Activated T-cell treated with anti-CD3 and anti-CD28 coated beads for 4 hours (primary cell): Measurements from ENCODE around the gene PPM1F.
"Not testable (repeated sequence)": the region's sequence is repeated elsewhere in the genome, so short reads cannot be mapped to it uniquely, and the experiment has no call there.

Source experiments
- DNase-seq: peaks from one replicate; pipeline ENCODE4 v3.0.0-alpha.2; 2020

Gene PPM1F

DNA sequence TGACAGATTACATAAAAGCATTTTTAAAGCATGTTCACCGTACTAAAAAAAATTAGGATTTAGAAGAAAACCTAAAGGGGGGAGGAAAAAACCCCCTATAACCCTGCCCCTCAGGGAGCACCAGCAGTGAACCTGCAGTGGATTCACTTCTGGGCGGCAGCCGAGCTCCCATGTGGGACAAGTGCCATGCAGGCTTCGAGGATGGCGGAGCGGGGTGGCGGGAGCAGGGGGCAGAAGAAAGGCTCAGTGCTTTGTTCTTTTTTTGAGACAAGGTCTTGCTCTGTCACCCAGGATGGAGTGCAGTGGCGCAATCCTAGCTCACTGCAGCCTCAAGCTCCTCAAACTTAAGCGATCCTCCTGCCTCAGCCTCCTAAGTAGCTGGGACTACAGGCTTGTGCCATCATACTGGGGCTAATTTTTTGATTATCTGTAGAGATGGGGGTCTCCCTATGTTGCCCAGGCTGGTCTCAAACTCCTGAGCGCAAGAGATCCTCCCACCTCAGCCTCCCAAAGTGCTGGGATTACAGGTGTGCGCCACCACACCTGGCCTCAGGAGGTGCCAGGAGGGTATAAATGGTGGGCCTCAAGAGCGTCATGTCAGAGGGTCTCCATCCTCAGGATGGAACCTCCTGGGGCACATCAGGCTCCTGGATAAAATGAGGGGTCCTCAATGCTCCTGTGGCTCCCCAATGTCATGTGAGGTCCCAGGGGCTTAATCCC lies 34.0 kb downstream of the PPM1F start:
- DNase-seq, result no peak

- no peak for DNase-seq
Measured at GRCh38 chr22:21917959-21918261, 34.7 kb downstream of the PPM1F start.

DNA sequence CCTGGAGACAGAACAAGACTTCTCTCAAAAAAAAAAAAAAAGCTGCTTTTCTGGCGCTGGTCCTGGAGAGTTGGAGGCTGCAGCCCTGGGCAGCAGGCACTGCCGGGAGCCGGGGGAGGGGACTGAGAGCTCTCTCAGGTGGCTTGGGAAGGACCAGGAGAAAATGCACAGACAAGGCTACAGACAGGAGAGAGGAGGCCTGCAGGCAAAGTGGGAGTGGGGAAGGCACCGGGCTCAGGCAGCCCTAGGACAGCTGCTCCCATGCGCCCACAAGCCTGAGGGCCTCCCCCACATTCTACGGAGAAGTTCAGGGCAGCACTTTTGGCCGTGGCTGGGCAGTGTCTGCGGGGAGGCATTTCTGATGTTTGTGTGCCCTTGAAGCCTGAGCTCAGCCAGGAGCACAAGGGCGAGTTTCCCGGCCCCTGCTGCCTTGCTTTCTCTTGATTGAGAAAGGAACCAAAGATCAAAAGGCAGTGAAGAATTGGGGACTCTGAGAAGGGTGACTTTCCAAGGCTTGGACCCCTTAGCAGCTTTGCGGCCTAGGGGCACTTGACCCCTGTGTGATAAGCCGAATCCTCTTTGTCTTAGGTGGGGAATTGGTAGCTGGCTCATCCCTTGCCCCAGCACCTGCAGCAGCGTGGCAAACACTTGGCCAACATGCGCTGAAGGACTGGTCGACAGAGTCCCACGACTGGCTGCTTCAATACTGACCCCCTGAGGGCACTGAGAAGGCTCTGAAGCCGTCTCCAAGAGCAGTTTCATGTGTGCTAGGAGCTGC lies 35.3 kb downstream of the PPM1F start:
- no peak for DNase-seq

- DNase-seq, result no peak
Measured at GRCh38 chr22:21916309-21916918, 36.2 kb downstream of the PPM1F start.

GRCh38 chr22:21915624-21916308 lies 36.9 kb downstream of the PPM1F start:
- no peak for DNase-seq

GRCh38 chr22:21914033-21914642 lies 38.5 kb downstream of the PPM1F start:
- DNase-seq, result not testable (repeated sequence)

- DNase-seq, result not testable (repeated sequence)
Measured at GRCh38 chr22:21910367-21910766, 42.3 kb downstream of the PPM1F start.

DNA sequence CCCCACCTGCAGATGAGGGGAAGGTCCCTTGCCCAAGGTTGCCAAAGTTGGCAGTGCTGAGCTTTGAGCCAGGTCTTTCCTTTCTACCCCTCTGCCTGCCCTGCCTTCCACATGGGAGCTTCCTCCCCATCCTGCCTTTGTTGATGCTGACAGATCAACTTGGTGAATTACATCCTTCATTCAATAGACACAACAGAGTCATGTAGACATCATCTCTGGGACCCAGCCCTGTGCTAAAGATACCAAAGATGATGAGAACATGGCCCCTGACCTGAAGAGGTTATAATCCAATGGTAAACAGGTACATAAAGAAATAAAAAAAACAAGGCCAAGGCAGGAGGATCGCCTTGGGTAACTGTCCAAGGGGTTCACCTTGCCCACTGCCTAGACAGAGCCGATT lies 42.8 kb downstream of the PPM1F start:
- DNase-seq, result no peak

GRCh38 chr22:21907638-21908522 lies 44.8 kb downstream of the PPM1F start:
- no peak for DNase-seq

- not testable (repeated sequence) for DNase-seq
Measured at GRCh38 chr22:21905234-21905633, 47.4 kb downstream of the PPM1F start.

GRCh38 chr22:21904250-21904789 lies 48.3 kb downstream of the PPM1F start:
- no peak for DNase-seq

- DNase-seq, result no peak
Measured at GRCh38 chr22:21903283-21903682, 49.4 kb downstream of the PPM1F start.

DNA sequence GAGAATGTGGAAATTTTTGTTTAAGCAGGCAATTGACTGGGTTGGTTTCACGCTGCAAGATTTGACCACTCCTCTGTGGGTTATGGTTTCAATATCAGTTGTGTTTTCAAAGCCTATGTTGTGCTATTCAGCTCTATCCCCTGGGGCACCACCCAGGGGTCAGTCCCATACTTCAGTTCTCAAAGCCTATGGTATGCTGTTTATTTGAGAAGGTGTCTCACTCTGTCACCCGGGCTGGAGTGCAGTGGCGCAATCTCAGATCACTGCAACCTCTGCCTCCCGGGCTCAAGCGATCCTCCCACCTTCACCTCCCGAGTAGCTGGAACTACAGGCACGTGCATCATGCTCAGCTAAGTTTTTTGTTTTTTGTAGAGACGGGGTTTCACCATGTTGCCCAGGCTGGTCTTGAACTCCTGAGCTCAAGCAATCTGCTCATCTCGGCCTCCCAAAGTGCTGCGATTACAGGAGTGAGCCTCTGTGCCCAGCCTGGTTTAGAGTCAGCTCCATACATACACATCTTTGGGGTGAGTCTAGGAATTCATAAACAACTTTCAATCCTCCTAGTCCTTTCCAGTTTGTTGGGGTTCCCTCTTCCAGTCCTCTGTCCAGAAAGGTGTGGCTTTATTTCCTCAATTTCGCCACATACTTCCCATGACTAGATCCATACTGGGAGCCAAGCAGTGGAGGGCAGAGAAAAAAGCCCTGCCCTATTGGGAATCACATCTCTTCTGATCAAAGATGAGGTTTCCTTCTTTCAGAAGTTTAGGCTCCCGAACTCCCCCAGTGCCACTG lies 50.2 kb downstream of the PPM1F start:
- no peak for DNase-seq

DNA sequence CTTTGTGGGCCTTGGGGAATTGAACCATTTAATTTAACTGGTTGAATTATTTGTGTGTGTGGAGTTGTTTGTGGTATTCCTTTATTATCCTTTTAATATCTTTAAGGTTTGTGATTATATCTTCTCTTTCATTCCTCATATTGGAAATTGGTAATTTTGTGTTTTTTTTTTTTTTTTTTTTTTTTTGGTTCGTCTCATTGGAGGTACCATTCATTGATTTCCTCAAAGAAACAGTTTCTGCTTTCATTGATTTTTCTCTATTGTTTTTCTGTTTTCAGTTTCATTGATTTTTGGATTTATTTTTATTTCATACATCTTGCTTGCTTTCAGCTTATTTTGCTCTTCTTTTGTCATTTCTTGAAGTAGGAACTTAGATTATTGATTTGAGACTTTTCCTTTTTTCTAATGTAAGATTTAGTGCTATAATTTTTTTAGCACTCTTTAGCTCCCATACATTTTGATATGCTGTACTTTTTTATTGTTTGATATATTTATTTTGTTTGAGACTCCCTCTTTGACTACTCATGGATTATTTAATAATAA lies 54.2 kb downstream of the PPM1F start:
- DNase-seq, result no peak

- DNase-seq, result no peak
Measured at GRCh38 chr22:21896951-21897513, 55.6 kb downstream of the PPM1F start.

GRCh38 chr22:21896275-21896674 lies 56.4 kb downstream of the PPM1F start:
- DNase-seq, result not testable (repeated sequence)

DNA sequence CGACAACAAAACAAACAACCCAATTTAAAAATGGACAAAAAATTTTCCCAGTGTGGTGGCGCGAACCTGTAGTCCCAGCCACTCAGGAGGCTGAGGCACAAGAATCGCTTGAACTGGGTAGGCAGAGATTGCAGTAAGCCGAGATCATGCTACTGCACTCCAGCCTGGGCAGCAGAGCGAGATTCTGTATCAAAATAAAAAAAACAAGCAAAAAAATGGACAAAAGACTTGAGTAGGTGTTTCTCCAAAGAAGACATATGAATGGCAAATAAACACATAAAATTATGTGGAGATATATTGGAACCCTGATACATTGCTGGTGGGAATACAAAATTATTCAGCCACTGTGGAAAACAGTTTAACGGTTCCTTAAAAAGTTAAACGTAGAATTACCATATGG lies 57.8 kb downstream of the PPM1F start:
- DNase-seq, result no peak

DNA sequence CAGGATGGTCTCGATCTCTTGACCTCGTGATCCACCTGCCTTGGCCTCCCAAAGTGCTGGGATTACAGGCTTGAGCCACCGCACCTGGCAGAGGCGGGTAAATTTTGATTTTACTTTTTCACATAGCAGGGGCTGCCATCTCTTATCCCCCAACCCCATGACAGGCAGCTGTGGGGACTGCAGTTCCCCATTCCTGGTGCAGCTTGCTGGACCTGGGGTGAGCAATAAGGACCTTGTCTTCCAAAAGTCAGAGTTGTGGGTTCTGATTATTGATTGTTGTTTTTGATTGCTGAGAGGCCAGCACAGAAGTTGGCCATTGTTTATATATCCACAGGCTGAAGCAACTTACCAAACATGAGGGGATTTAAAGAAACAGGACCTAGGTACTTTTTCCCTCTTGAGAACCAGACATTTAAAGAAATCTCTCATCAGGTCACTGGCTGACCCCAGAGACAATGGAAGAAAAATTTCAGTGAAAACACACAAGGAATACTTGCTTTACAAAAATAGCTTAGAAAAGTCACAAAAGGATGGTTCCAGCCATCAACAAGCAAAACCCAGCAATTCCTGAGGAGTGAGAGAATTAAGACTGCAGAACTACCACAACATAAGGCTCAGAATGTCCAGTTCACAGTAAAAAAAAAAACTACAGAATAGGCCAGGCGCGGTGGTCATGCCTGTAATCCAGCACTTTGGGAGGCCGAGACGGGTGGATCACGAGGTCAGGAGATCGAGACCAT lies 63.2 kb downstream of the PPM1F start:
- DNase-seq, result no peak

- no peak for DNase-seq
Measured at GRCh38 chr22:21887841-21888240, 64.8 kb downstream of the PPM1F start.
